ENCODE measurements around the gene ADAMTS13. TPM values are rescaled to one million over a fixed set of nuclear protein-coding genes. Genes with fewer than 3 reads are reported as not detected.
A peak's percentile ranks its signal among the peaks of the same experiment; 100 is the strongest.

The ADAMTS13 gene
- total RNA-seq, 4 donors from 2014 or later = 2.6 to 12.7 (median 7.2) TPM

DNA sequence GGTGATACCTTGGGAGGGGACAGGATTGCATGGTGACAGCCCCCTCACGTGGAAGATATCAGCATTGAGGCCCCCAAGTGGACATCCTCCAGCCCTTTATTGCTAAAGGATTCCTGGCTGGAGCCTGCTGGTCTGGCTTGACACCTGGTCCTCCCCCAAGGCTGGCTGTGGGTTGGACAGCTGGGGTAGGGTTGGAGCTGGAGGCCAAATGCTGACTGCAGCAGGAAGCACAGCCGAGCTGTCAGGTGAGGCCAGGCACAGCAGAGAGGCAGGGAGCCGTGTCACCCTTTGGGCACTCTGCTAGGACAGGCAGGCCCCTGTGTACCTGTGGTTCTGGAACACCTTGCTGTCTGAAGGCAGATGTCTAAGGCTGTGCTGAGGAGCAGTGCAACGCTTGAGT is 39.8 kb downstream of the ADAMTS13 start:
- Histone ChIP-seq H3K4me1 (peaks cover 2 to 25% (median 15%) of the 10 kb centered on the region in 4 donors), H3K27ac (no peak overlapping the region)
- no peak for DNase-seq

DNA sequence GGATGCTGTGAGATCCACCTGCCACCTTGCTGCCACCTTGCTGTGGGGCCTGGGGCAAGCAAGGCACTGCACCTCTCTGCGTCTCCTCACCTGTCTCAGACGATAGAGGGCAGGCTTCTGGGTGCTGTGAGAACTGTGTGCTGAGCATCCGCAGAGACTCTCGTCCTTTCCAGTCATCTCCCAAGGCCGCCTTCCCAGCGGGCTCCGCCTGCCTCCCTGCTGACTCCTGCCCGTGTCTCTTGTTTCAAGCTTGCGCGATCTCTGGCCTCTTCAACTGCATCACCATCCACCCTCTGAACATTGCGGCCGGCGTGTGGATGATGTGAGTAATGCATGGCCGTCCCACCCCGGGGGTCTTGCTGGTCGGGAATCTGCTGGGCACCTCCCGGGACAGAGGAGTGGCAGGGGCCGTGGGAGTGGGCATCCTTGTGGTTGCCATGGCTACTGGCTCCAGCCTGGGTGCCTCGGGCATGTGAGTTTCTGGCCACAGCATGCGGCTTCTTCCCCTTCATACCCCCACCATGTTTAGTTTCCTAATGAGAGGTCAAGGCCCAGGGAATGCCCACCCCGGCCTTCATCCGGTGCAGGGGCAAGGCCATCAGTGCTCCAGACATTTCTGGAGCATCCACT is 41.2 kb downstream of the ADAMTS13 start:
- no peak for DNase-seq
- in situ Hi-C loops (cut with MboI; ENCODE audit: low pct_ligation_motif_present in 1 of 4, low pct_unique_long_range_greater_than_20kb in 1 of 4, low sequenced_read_pairs in 3 of 4) = no loop called here
- H3K9me3 ChIP-seq = no peaks in the 10 kb centered on the region

More for the DNA sequence above, 39.8 kb downstream of the ADAMTS13 start:
- Histone ChIP-seq H3K9me3 (no peaks in the 10 kb centered on the region), H3K4me3 (no peak overlapping the region), H3K27me3 (no peaks in the 10 kb centered on the region), H3K36me3 (no peaks in the 10 kb centered on the region)
- intact Hi-C loops (cut with DNase I; ENCODE audit: low total_unique reads) (no loop called here), in situ Hi-C loops (cut with MboI; ENCODE audit: low pct_ligation_motif_present in 1 of 4, low pct_unique_long_range_greater_than_20kb in 1 of 4, low sequenced_read_pairs in 3 of 4) (no loop called here)
- 69% methylated on average over 4 of the region's 4 CpGs; no CpG with 5 or more reads in 1 of the 2 donors for WGBS, 2 donors (ENCODE audit: low coverage in 1 of 2)
- TF ChIP-seq EP300 (IDR thresholded peaks at IDR 0.05; ENCODE audit: low read depth) (no peak), POLR2A (IDR thresholded peaks at IDR 0.05) (no peak), POLR2AphosphoS5 (IDR thresholded peaks at IDR 0.05) (no peak)
- TF ChIP-seq, protein P1, sequence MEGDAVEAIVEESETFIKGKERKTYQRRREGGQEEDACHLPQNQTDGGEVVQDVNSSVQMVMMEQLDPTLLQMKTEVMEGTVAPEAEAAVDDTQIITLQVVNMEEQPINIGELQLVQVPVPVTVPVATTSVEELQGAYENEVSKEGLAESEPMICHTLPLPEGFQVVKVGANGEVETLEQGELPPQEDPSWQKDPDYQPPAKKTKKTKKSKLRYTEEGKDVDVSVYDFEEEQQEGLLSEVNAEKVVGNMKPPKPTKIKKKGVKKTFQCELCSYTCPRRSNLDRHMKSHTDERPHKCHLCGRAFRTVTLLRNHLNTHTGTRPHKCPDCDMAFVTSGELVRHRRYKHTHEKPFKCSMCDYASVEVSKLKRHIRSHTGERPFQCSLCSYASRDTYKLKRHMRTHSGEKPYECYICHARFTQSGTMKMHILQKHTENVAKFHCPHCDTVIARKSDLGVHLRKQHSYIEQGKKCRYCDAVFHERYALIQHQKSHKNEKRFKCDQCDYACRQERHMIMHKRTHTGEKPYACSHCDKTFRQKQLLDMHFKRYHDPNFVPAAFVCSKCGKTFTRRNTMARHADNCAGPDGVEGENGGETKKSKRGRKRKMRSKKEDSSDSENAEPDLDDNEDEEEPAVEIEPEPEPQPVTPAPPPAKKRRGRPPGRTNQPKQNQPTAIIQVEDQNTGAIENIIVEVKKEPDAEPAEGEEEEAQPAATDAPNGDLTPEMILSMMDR (IDR thresholded peaks at IDR 0.05) = no peak

DNA sequence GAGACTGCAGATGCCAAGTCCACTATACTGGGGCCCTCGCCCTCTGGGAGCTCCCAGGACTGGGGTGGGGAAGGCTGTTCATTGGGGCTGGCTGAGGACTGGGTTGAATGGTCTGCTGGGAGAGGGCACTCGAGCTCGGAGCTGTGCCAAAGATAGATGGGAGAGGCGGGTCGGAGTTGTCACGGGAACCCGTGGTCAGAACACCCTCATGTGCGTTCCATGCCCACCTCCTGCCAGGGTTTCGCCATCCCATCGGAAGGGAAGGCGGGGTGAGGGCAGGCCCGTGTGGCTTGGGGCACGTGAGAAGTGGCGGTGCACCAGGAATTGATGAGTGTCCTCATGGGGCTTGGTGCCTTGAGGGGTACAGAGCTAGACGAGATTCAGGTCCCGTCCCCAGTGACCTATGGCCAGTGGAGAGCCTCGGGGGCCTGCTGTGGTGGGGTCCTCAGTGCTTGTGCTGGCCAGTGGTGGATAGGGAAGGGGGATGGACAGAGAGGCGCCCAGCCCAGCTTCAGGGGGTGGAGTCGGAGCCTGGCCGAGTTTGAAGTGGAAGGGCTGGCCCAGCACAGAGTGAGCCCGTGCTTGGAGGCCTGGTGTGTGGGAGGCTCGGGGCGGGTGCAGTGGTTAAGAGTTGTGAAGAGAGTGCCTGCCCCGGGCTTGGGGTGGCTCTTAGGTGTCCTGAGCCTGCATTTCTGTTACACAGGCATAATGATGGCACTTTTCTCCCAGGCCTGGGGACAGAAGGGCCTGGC is 41.9 kb downstream of the ADAMTS13 start:
- intact Hi-C loops (cut with DNase I; ENCODE audit: low total_unique reads) (no loop called here), in situ Hi-C loops (cut with MboI; ENCODE audit: low pct_ligation_motif_present in 1 of 4, low pct_unique_long_range_greater_than_20kb in 1 of 4, low sequenced_read_pairs in 3 of 4) (no loop called here)
- Histone ChIP-seq H3K27ac (no peak overlapping the region), H3K27me3 (no peaks in the 10 kb centered on the region), H3K4me1 (peaks cover 2 to 20% (median 13%) of the 10 kb centered on the region in 4 donors), H3K36me3 (no peaks in the 10 kb centered on the region), H3K9me3 (no peaks in the 10 kb centered on the region), H3K4me3 (no peak overlapping the region)
- 81% methylated on average over 24 of the region's 24 CpGs; no CpG with 5 or more reads in 1 of the 2 donors for WGBS, 2 donors (ENCODE audit: low coverage in 1 of 2)
- no peak for DNase-seq
- TF ChIP-seq EP300 (IDR thresholded peaks at IDR 0.05; ENCODE audit: low read depth) = no peak
- no peak for TF ChIP-seq POLR2A (IDR thresholded peaks at IDR 0.05)
- TF ChIP-seq, protein P1 (IDR thresholded peaks at IDR 0.05) = no peak

More for the DNA sequence above, 41.2 kb downstream of the ADAMTS13 start:
- TF ChIP-seq, protein P1 (IDR thresholded peaks at IDR 0.05) = peak in 3 of 5 experiments; percentile 8 to 23 (median 15)
- TF ChIP-seq POLR2A (IDR thresholded peaks at IDR 0.05) (no peak), EP300 (IDR thresholded peaks at IDR 0.05; ENCODE audit: low read depth) (no peak), POLR2AphosphoS5 (IDR thresholded peaks at IDR 0.05) (no peak)
- Histone ChIP-seq H3K36me3 (no peaks in the 10 kb centered on the region), H3K4me1 (peaks cover 2 to 25% (median 15%) of the 10 kb centered on the region in 4 donors), H3K27ac (no peak overlapping the region), H3K27me3 (no peaks in the 10 kb centered on the region), H3K4me3 (no peak overlapping the region)
- WGBS, 2 donors (ENCODE audit: low coverage in 1 of 2) = 88% methylated on average over 22 of the region's 22 CpGs; no CpG with 5 or more reads in 1 of the 2 donors
- intact Hi-C loops (cut with DNase I; ENCODE audit: low total_unique reads) = no loop called here

DNA sequence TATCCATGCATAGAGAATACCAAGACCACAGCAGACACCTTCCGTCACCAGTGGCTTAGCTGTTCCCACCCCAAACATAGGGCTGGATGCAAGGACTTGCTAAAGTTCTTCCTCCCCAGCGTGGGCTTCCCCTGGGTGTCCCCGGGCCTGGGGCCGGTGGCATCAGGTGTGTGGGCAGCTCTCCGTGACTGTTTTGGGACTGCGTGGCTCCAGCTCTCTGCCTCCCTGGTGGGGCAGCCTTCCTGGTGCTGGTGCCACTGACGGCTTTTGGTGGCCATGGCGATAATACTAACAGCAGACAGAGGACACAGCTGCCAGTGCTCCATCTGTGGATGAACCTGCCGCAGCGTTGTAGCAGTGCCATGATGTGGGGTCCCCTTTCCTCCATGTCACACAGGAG is 42.5 kb downstream of the ADAMTS13 start:
- Histone ChIP-seq H3K27me3 (no peaks in the 10 kb centered on the region), H3K4me3 (no peak overlapping the region), H3K9me3 (no peaks in the 10 kb centered on the region), H3K4me1 (peaks cover 2 to 18% (median 9%) of the 10 kb centered on the region in 4 donors), H3K27ac (no peak overlapping the region), H3K36me3 (no peaks in the 10 kb centered on the region)
- no peak for DNase-seq
- intact Hi-C loops (cut with DNase I; ENCODE audit: low total_unique reads) = no loop called here
- TF ChIP-seq EP300 (IDR thresholded peaks at IDR 0.05; ENCODE audit: low read depth) (no peak), POLR2A (IDR thresholded peaks at IDR 0.05) (no peak), POLR2AphosphoS5 (IDR thresholded peaks at IDR 0.05) (no peak)
- TF ChIP-seq, protein P1 (IDR thresholded peaks at IDR 0.05) = no peak
- in situ Hi-C loops (cut with MboI; ENCODE audit: low pct_ligation_motif_present in 1 of 4, low pct_unique_long_range_greater_than_20kb in 1 of 4, low sequenced_read_pairs in 3 of 4) = no loop called here
- WGBS, 2 donors (ENCODE audit: low coverage in 1 of 2) = 95% methylated on average over 8 of the region's 10 CpGs; no CpG with 5 or more reads in 1 of the 2 donors

Data from transverse colon (tissue), 4 donors.